Measurements from ENCODE around the gene CDIPT.

DNA sequence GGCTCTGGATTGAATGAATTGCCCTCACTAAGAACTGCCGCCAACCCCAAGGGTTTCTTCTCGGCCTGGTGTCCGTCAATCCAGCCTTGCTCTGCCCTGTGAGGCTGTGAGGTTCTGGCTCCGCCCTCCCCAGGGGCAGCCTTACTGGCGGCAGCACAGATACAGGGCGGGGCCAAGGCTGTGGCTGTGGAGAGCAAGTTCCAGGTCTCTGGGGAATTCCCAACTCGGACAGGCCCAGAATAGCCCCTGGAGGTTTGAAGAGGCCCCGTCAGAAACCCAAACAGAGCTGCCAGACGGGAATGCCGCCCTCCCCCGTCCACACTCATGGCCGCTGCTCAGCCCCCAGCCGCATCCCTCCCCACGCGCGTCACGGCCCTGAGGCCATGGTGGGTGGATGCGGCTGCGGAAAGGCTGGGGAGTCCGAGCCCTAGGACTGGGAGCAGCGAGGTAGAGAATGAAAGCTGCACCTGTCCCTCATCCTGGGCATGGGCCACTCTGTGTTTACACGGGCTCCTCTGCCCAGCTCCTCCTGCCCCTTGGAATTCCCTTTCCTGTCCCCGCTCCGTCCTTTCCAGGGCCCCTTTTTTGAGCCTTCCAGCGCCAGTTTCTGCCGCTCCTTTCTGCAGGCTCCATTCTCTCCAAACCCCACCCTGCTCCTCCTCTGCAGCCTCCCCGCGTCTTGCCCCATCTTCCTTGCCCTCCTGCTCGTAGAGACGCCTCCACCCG is 51.7 kb downstream of the CDIPT start:
- TF ChIP-seq POLR2A (IDR thresholded peaks at IDR 0.05; ENCODE audit: low read length) (peak; percentile 65), GATA1 (IDR thresholded peaks at IDR 0.05; ENCODE audit: low read depth, low read length) (no peak)

Measured in erythroblast (primary cell).